ENCODE results near the gene DNAH5. TPM values are rescaled to one million over a fixed set of nuclear protein-coding genes. Genes with fewer than 3 reads are reported as not detected.
A peak's percentile ranks its signal among the peaks of the same experiment; 100 is the strongest.
"Not testable (repeated sequence)": the region's sequence is repeated elsewhere in the genome, so short reads cannot be mapped to it uniquely, and the experiment has no call there.

DNAH5 gene
- total RNA-seq, 1 donor from 2014 or later, result 13.8 TPM

- H3K27me3 ChIP-seq (ENCODE audit: low read depth), result no peaks in the 10 kb centered on the region
- H3K4me1 ChIP-seq, result peaks cover 12% of the 10 kb centered on the region
- H3K27ac ChIP-seq, result no peak overlapping the region
- no peak for TF ChIP-seq CTCF (IDR thresholded peaks at IDR 0.05)
- intact Hi-C loops (cut with DNase I), result no loop called here
- no peak overlapping the region for H3K4me3 ChIP-seq
- no peak for ATAC-seq
- DNase-seq, result no peak
- no peaks in the 10 kb centered on the region for H3K9me3 ChIP-seq
- no peaks in the 10 kb centered on the region for H3K36me3 ChIP-seq
Observed at GRCh38 chr5:13990896-13991295, 46.4 kb upstream of the DNAH5 start.

GRCh38 chr5:13989832-13990231 is 45.3 kb upstream of the DNAH5 start:
- TF ChIP-seq CTCF (IDR thresholded peaks at IDR 0.05), result no peak
- Histone ChIP-seq H3K27ac (no peak overlapping the region), H3K27me3 (ENCODE audit: low read depth) (no peaks in the 10 kb centered on the region), H3K4me3 (no peak overlapping the region), H3K4me1 (peaks cover 12% of the 10 kb centered on the region), H3K36me3 (no peaks in the 10 kb centered on the region), H3K9me3 (no peaks in the 10 kb centered on the region)
- intact Hi-C loops (cut with DNase I), result no loop called here
- ATAC-seq (no peak), DNase-seq (no peak)

GRCh38 chr5:13987843-13988464 is 43.5 kb upstream of the DNAH5 start:
- Histone ChIP-seq H3K9me3 (no peaks in the 10 kb centered on the region), H3K36me3 (no peaks in the 10 kb centered on the region), H3K27ac (no peak overlapping the region), H3K27me3 (ENCODE audit: low read depth) (no peaks in the 10 kb centered on the region), H3K4me3 (no peak overlapping the region), H3K4me1 (peaks cover 4% of the 10 kb centered on the region)
- peak; percentile 79 for TF ChIP-seq CTCF (IDR thresholded peaks at IDR 0.05)
- ATAC-seq (peak; percentile 69 to 82), DNase-seq (no peak)
- intact Hi-C loops (cut with DNase I), result no loop called here

GRCh38 chr5:13985731-13986418 is 41.4 kb upstream of the DNAH5 start:
- no peak overlapping the region for H3K27ac ChIP-seq
- H3K4me1 ChIP-seq, result peaks cover 4% of the 10 kb centered on the region
- H3K4me3 ChIP-seq, result no peak overlapping the region
- DNase-seq (no peak), ATAC-seq (peak; percentile 33 to 55)
- intact Hi-C loops (cut with DNase I), result no loop called here
- H3K27me3 ChIP-seq (ENCODE audit: low read depth), result no peaks in the 10 kb centered on the region
- no peaks in the 10 kb centered on the region for H3K36me3 ChIP-seq
- TF ChIP-seq CTCF (IDR thresholded peaks at IDR 0.05), result no peak
- H3K9me3 ChIP-seq, result no peaks in the 10 kb centered on the region

- intact Hi-C loops (cut with DNase I); H3K9me3 ChIP-seq; H3K27ac ChIP-seq; DNase-seq; ATAC-seq; H3K27me3 ChIP-seq (ENCODE audit: low read depth); H3K36me3 ChIP-seq; H3K4me3 ChIP-seq; H3K4me1 ChIP-seq: not testable (repeated sequence)
Observed at GRCh38 chr5:13984888-13985287, 40.4 kb upstream of the DNAH5 start.
